ENCODE data around the gene SCNN1B.
"Not testable (repeated sequence)": the region's sequence is repeated elsewhere in the genome, so short reads cannot be mapped to it uniquely, and the experiment has no call there.

SCNN1B gene

GRCh38 chr16:23290189-23291062 is 11.7 kb upstream of the SCNN1B start:
- no peaks in the 10 kb centered on the region for H3K27me3 ChIP-seq (ENCODE audit: insufficient read depth, low read length)
- no peaks in the 10 kb centered on the region for H3K36me3 ChIP-seq (ENCODE audit: insufficient read depth, low read depth, low read length)
- H3K9ac ChIP-seq (ENCODE audit: low read depth, low read length) = no peak overlapping the region
- no peak overlapping the region for H3K27ac ChIP-seq (ENCODE audit: low read length)
- no peak overlapping the region for H3K4me3 ChIP-seq (ENCODE audit: low read length)
- no peaks in the 10 kb centered on the region for H3K9me3 ChIP-seq (ENCODE audit: insufficient read depth, low read depth, low read length)
- H3K4me1 ChIP-seq (ENCODE audit: insufficient read depth, low read length) = no peaks in the 10 kb centered on the region

GRCh38 chr16:23293016-23293415 is 9.1 kb upstream of the SCNN1B start:
- Histone ChIP-seq H3K9ac (ENCODE audit: low read depth, low read length) (no peak overlapping the region), H3K4me1 (ENCODE audit: insufficient read depth, low read length) (no peaks in the 10 kb centered on the region), H3K36me3 (ENCODE audit: insufficient read depth, low read depth, low read length) (no peaks in the 10 kb centered on the region), H3K27me3 (ENCODE audit: insufficient read depth, low read length) (no peaks in the 10 kb centered on the region), H3K27ac (ENCODE audit: low read length) (no peak overlapping the region), H3K9me3 (ENCODE audit: insufficient read depth, low read depth, low read length) (no peaks in the 10 kb centered on the region), H3K4me3 (ENCODE audit: low read length) (no peak overlapping the region)

GRCh38 chr16:23294260-23294659 is 7.8 kb upstream of the SCNN1B start:
- Histone ChIP-seq H3K27me3 (ENCODE audit: insufficient read depth, low read length) (no peaks in the 10 kb centered on the region; the same call in 1 of the 2 replicates), H3K4me1 (ENCODE audit: insufficient read depth, low read length) (no peaks in the 10 kb centered on the region), H3K36me3 (ENCODE audit: insufficient read depth, low read depth, low read length) (no peaks in the 10 kb centered on the region), H3K9me3 (ENCODE audit: insufficient read depth, low read depth, low read length) (no peaks in the 10 kb centered on the region), H3K27ac (ENCODE audit: low read length) (no peak overlapping the region), H3K9ac (ENCODE audit: low read depth, low read length) (no peak overlapping the region), H3K4me3 (ENCODE audit: low read length) (no peak overlapping the region)

- Histone ChIP-seq H3K36me3 (ENCODE audit: insufficient read depth, low read depth, low read length) (no peaks in the 10 kb centered on the region), H3K4me3 (ENCODE audit: low read length) (no peak overlapping the region), H3K27ac (ENCODE audit: low read length) (no peak overlapping the region)
These were observed 5.1 kb upstream of the SCNN1B start for GRCh38 chr16:23296994-23297393.

GRCh38 chr16:23298290-23298915 is 3.7 kb upstream of the SCNN1B start:
- Histone ChIP-seq H3K9me3 (ENCODE audit: insufficient read depth, low read depth, low read length) (no peaks in the 10 kb centered on the region), H3K27ac (ENCODE audit: low read length) (no peak overlapping the region), H3K4me1 (ENCODE audit: insufficient read depth, low read length) (0 out of 2 replicates have a peak, but pooled peaks cover 4% of the 10 kb centered on the region), H3K4me3 (ENCODE audit: low read length) (no peak overlapping the region), H3K9ac (ENCODE audit: low read depth, low read length) (no peak overlapping the region), H3K27me3 (ENCODE audit: insufficient read depth, low read length) (peaks cover 32% of the 10 kb centered on the region), H3K36me3 (ENCODE audit: insufficient read depth, low read depth, low read length) (no peaks in the 10 kb centered on the region)

More at GRCh38 chr16:23296994-23297393, 5.1 kb upstream of the SCNN1B start:
- Histone ChIP-seq H3K27me3 (ENCODE audit: insufficient read depth, low read length) (peaks cover 18% of the 10 kb centered on the region), H3K9ac (ENCODE audit: low read depth, low read length) (no peak overlapping the region), H3K4me1 (ENCODE audit: insufficient read depth, low read length) (0 out of 2 replicates have a peak, but pooled peaks cover 4% of the 10 kb centered on the region), H3K9me3 (ENCODE audit: insufficient read depth, low read depth, low read length) (no peaks in the 10 kb centered on the region)

GRCh38 chr16:23299815-23300214 is 2.3 kb upstream of the SCNN1B start:
- peaks cover 46% of the 10 kb centered on the region for H3K27me3 ChIP-seq (ENCODE audit: insufficient read depth, low read length)
- not testable (repeated sequence) for H3K27ac ChIP-seq (ENCODE audit: low read length); H3K4me1 ChIP-seq (ENCODE audit: insufficient read depth, low read length); H3K9me3 ChIP-seq (ENCODE audit: insufficient read depth, low read depth, low read length); H3K36me3 ChIP-seq (ENCODE audit: insufficient read depth, low read depth, low read length); H3K9ac ChIP-seq (ENCODE audit: low read depth, low read length); H3K4me3 ChIP-seq (ENCODE audit: low read length)

GRCh38 chr16:23301251-23302044 is 654 bp upstream of the SCNN1B start:
- Histone ChIP-seq H3K4me3 (ENCODE audit: low read length) (peak overlapping the region; percentile 73), H3K36me3 (ENCODE audit: insufficient read depth, low read depth, low read length) (no peaks in the 10 kb centered on the region), H3K9me3 (ENCODE audit: insufficient read depth, low read depth, low read length) (no peaks in the 10 kb centered on the region)

GRCh38 chr16:23303685-23304084 is 1.6 kb downstream of the SCNN1B start:
- H3K9ac ChIP-seq (ENCODE audit: low read depth, low read length) = no peak overlapping the region
- H3K4me1 ChIP-seq (ENCODE audit: insufficient read depth, low read length) = 0 out of 2 replicates have a peak, but pooled peaks cover 4% of the 10 kb centered on the region
- H3K27me3 ChIP-seq (ENCODE audit: insufficient read depth, low read length) = peaks cover 48% of the 10 kb centered on the region
- H3K36me3 ChIP-seq (ENCODE audit: insufficient read depth, low read depth, low read length) = no peaks in the 10 kb centered on the region
- H3K4me3 ChIP-seq (ENCODE audit: low read length) = no peak overlapping the region
- no peak overlapping the region for H3K27ac ChIP-seq (ENCODE audit: low read length)
- no peaks in the 10 kb centered on the region for H3K9me3 ChIP-seq (ENCODE audit: insufficient read depth, low read depth, low read length)

More at GRCh38 chr16:23301251-23302044, 654 bp upstream of the SCNN1B start:
- H3K9ac ChIP-seq (ENCODE audit: low read depth, low read length) = no peak overlapping the region
- peaks cover 48% of the 10 kb centered on the region for H3K27me3 ChIP-seq (ENCODE audit: insufficient read depth, low read length)
- H3K4me1 ChIP-seq (ENCODE audit: insufficient read depth, low read length) = 0 out of 2 replicates have a peak, but pooled peaks cover 4% of the 10 kb centered on the region
- no peak overlapping the region for H3K27ac ChIP-seq (ENCODE audit: low read length)

GRCh38 chr16:23304620-23305019 is 2.5 kb downstream of the SCNN1B start:
- no peak overlapping the region for H3K4me3 ChIP-seq (ENCODE audit: low read length)
- H3K36me3 ChIP-seq (ENCODE audit: insufficient read depth, low read depth, low read length) = no peaks in the 10 kb centered on the region
- no peak overlapping the region for H3K27ac ChIP-seq (ENCODE audit: low read length)
- H3K4me1 ChIP-seq (ENCODE audit: insufficient read depth, low read length) = 0 out of 2 replicates have a peak, but pooled peaks cover 4% of the 10 kb centered on the region
- peaks cover 48% of the 10 kb centered on the region for H3K27me3 ChIP-seq (ENCODE audit: insufficient read depth, low read length)
- no peaks in the 10 kb centered on the region for H3K9me3 ChIP-seq (ENCODE audit: insufficient read depth, low read depth, low read length)
- no peak overlapping the region for H3K9ac ChIP-seq (ENCODE audit: low read depth, low read length)

GRCh38 chr16:23306199-23307100 is 4.3 kb downstream of the SCNN1B start:
- H3K36me3 ChIP-seq (ENCODE audit: insufficient read depth, low read depth, low read length) = no peaks in the 10 kb centered on the region
- no peaks in the 10 kb centered on the region for H3K9me3 ChIP-seq (ENCODE audit: insufficient read depth, low read depth, low read length)
- no peak overlapping the region for H3K27ac ChIP-seq (ENCODE audit: low read length)
- no peak overlapping the region for H3K4me3 ChIP-seq (ENCODE audit: low read length)
- H3K9ac ChIP-seq (ENCODE audit: low read depth, low read length) = no peak overlapping the region
- H3K27me3 ChIP-seq (ENCODE audit: insufficient read depth, low read length) = peaks cover 35% of the 10 kb centered on the region
- H3K4me1 ChIP-seq (ENCODE audit: insufficient read depth, low read length) = 0 out of 2 replicates have a peak, but pooled peaks cover 4% of the 10 kb centered on the region

- Histone ChIP-seq H3K9me3 (ENCODE audit: insufficient read depth, low read depth, low read length) (no peaks in the 10 kb centered on the region), H3K27me3 (ENCODE audit: insufficient read depth, low read length) (no peaks in the 10 kb centered on the region), H3K27ac (ENCODE audit: low read length) (no peak overlapping the region), H3K4me1 (ENCODE audit: insufficient read depth, low read length) (no peaks in the 10 kb centered on the region), H3K4me3 (ENCODE audit: low read length) (no peak overlapping the region), H3K9ac (ENCODE audit: low read depth, low read length) (no peak overlapping the region), H3K36me3 (ENCODE audit: insufficient read depth, low read depth, low read length) (no peaks in the 10 kb centered on the region)
These were observed 8.1 kb downstream of the SCNN1B start for GRCh38 chr16:23310217-23310616.

Data from iPS-20b (cell line).